Spleen (tissue), 11 donors: Measurements from ENCODE around the gene TMSB4X. TPM values are rescaled to one million over a fixed set of nuclear protein-coding genes. Genes with fewer than 3 reads are reported as not detected.

ENCODE experiments used
- DNase-seq: peaks from one replicate; pipeline ENCODE4 v3.0.0-alpha.2; 2020
- H3K27ac ChIP-seq, 8 donors: fragments of 200-600 bp; sonication (generic) in 7 of 8; 1 replicate in 4 of 8; 2 replicates in 4 of 8; pipeline versions ENCODE4 v1.5.0 to v1.8.0; 2016 to 2021; ENCODE audit warnings: inconsistent platforms in 4 of 8, mild to moderate bottlenecking in 4 of 8, moderate library complexity in 1 of 8
- H3K27me3 ChIP-seq, 7 donors: fragments of 200-600 bp; sonication (generic) in 6 of 7; replicated peaks in 1 of 7; 1 replicate in 4 of 7; 2 replicates in 3 of 7; pipeline versions ENCODE4 v1.5.0 to v1.8.0; 2016 to 2021; ENCODE audit warnings: inconsistent platforms in 3 of 7, mild to moderate bottlenecking in 1 of 7
- H3K36me3 ChIP-seq, 6 donors: fragments of 200-600 bp; sonication (generic) in 5 of 6; 1 replicate in 4 of 6; 2 replicates in 2 of 6; pipeline versions ENCODE4 v1.5.0 to v1.8.0; 2016 to 2021; ENCODE audit warnings: inconsistent platforms in 2 of 6
- H3K4me1 ChIP-seq, 6 donors: fragments of 200-600 bp; sonication (generic) in 5 of 6; 1 replicate in 3 of 6; 2 replicates in 3 of 6; pipeline versions ENCODE4 v1.5.0 to v1.8.0; 2016 to 2021; ENCODE audit warnings: inconsistent platforms in 3 of 6
- H3K4me3 ChIP-seq, 8 donors: fragments of 200-600 bp; sonication (generic) in 7 of 8; 1 replicate in 4 of 8; 2 replicates in 4 of 8; pipeline versions ENCODE4 v1.5.0 to v1.8.0; 2016 to 2021; ENCODE audit warnings: inconsistent platforms in 4 of 8, mild to moderate bottlenecking in 4 of 8, moderate library complexity in 2 of 8
- H3K9me3 ChIP-seq, 8 donors: fragments of 200-600 bp; sonication (generic) in 7 of 8; 1 replicate in 4 of 8; 2 replicates in 4 of 8; pipeline versions ENCODE4 v1.5.0 to v1.8.0; 2016 to 2021; ENCODE audit warnings: inconsistent platforms in 4 of 8
- CTCF ChIP-seq, 11 experiments: fragments of 200-600 bp in 7 of 11; fragments of 450-650 bp in 4 of 11; sonication (generic) in 4 of 11; IDR thresholded peaks in 8 of 11; conservative IDR thresholded peaks in 3 of 11; 1 replicate in 7 of 11; 2 replicates in 4 of 11; pipeline versions ENCODE4 v1.4.0 to v1.8.0; 2016 to 2021; ENCODE audit warnings: antibody characterized with exemption in 11 of 11, inconsistent platforms in 4 of 11, mild to moderate bottlenecking in 1 of 11
- POLR2A ChIP-seq, 3 donors: fragments of 450-650 bp; IDR thresholded peaks; one replicate each; pipeline ENCODE4 v1.5.1; 2017; ENCODE audit warnings: antibody characterized with exemption in 3 of 3, mild to moderate bottlenecking in 1 of 3
- POLR2AphosphoS5 ChIP-seq, 3 donors: sonication (generic); formaldehyde crosslinking; IDR thresholded peaks; one replicate each; pipeline ENCODE4 v1.5.1; 2017; ENCODE audit warnings: antibody characterized with exemption in 3 of 3
- WGBS, 5 donors: extraction: QIAGEN DNeasy Blood & Tissue Kit in 3 of 5; methylation state at CpG; one replicate each; pipeline versions ENCODE4 v1.1.5 to v1.1.7; 2013 to 2018; 5-methylcytosine and 5-hydroxymethylcytosine counted together
- intact Hi-C: fragments of 100-400 bp; cut with DNase I; formaldehyde crosslinking; loops from one replicate; pipeline ENCODE4 v1.15.0; 2023; ENCODE audit warnings: low total_unique reads
- polyA plus RNA-seq, 3 donors: library from polyadenylated mRNA; stranded (reverse); fragments of 200-250 nt; gene quantifications; one replicate each; pipeline ENCODE4 v1.2.1, GENCODE V29; 2013
- total RNA-seq, 7 donors: library from RNA; depleted of rRNA in 3 of 7; stranded (reverse); fragments of >200 nt in 3 of 7; fragmentation: NEBNext Ultra II Directional in 4 of 7; extraction: Animal tissue kit (Norgen Biotek cat#: 25700) in 4 of 7; gene quantifications; one replicate each; pipeline versions ENCODE4 v1.1.0 to v1.2.1, GENCODE V29; 2016 to 2021
- donor health status: healthy with polysubstance abuse.
- donor health status: DM: no; HTN: no; CAD: no; lungs with moderate emphysema.
- donor health status: DM: no; HTN: no; CAD: no.
- donor health status: Bipolar disorder and iron deficiency.
- donor health status: healthy.
- donor health status: DM: no; HTN: no; CAD: no.
- donor health status: DM: yes; HTN: yes; CAD: no.

The TMSB4X gene
- total and polyA plus RNA-seq, 10 donors = 6,343 to 19,174 (median 11,085) TPM

GRCh38 chrX:13009273-13009672 lies 34.4 kb downstream of the TMSB4X start:
- DNase-seq = no peak
- H3K4me3 ChIP-seq = no peak overlapping the region
- no peak for TF ChIP-seq POLR2A (IDR thresholded peaks at IDR 0.05)
- no peak for TF ChIP-seq POLR2AphosphoS5 (IDR thresholded peaks at IDR 0.05)
- TF ChIP-seq CTCF (IDR thresholded peaks at IDR 0.05 in 8 of 11, conservative IDR thresholded peaks at IDR 0.05 in 3 of 11) = no peak
- H3K27me3 ChIP-seq = peaks cover 0 to 6% (median 0%) of the 10 kb centered on the region in 7 donors
- intact Hi-C loops = no loop called here
- H3K4me1 ChIP-seq = peaks cover 31 to 85% (median 59%) of the 10 kb centered on the region in 6 donors
- peak overlapping the region in 5 of 8 donors; percentile 26 to 84 (median 80) for H3K27ac ChIP-seq
- no peaks in the 10 kb centered on the region for H3K9me3 ChIP-seq
- no peaks in the 10 kb centered on the region for H3K36me3 ChIP-seq
- 47 to 82% (median 74%) methylated on average over 3 of the region's 3 CpGs for WGBS, 5 donors

- Histone ChIP-seq H3K36me3 (no peaks in the 10 kb centered on the region), H3K9me3 (no peaks in the 10 kb centered on the region), H3K4me1 (peaks cover 35 to 85% (median 62%) of the 10 kb centered on the region in 6 donors), H3K4me3 (no peak overlapping the region), H3K27me3 (peaks cover 0 to 6% (median 0%) of the 10 kb centered on the region in 7 donors), H3K27ac (peak overlapping the region in 4 of 8 donors; percentile 77 to 84 (median 80))
- no peak for DNase-seq
- WGBS, 5 donors = 87 to 99% (median 93%) methylated on average over 3 to 8 of the region's 8 CpGs
- intact Hi-C loops = no loop called here
- TF ChIP-seq POLR2AphosphoS5 (IDR thresholded peaks at IDR 0.05) = no peak
- TF ChIP-seq CTCF (IDR thresholded peaks at IDR 0.05 in 8 of 11, conservative IDR thresholded peaks at IDR 0.05 in 3 of 11) = no peak
- TF ChIP-seq POLR2A (IDR thresholded peaks at IDR 0.05) = no peak
These were observed 34.9 kb downstream of the TMSB4X start for GRCh38 chrX:13009844-13010243.

GRCh38 chrX:13010546-13010945 lies 35.6 kb downstream of the TMSB4X start:
- no peak for DNase-seq
- peaks cover 0 to 6% (median 0%) of the 10 kb centered on the region in 7 donors for H3K27me3 ChIP-seq
- peaks cover 35 to 84% (median 61%) of the 10 kb centered on the region in 6 donors for H3K4me1 ChIP-seq
- TF ChIP-seq CTCF (IDR thresholded peaks at IDR 0.05 in 8 of 11, conservative IDR thresholded peaks at IDR 0.05 in 3 of 11) = no peak
- TF ChIP-seq POLR2A (IDR thresholded peaks at IDR 0.05) = no peak
- TF ChIP-seq POLR2AphosphoS5 (IDR thresholded peaks at IDR 0.05) = no peak
- peak overlapping the region in 2 of 8 donors; percentile 13 to 43 for H3K27ac ChIP-seq
- WGBS, 5 donors = 63 to 85% (median 75%) methylated on average over 2 of the region's 2 CpGs
- intact Hi-C loops = no loop called here
- no peak overlapping the region for H3K4me3 ChIP-seq
- H3K36me3 ChIP-seq = no peaks in the 10 kb centered on the region
- no peaks in the 10 kb centered on the region for H3K9me3 ChIP-seq

- WGBS, 5 donors = 17 to 35% (median 22%) methylated on average over 8 of the region's 8 CpGs
- no peaks in the 10 kb centered on the region for H3K9me3 ChIP-seq
- no peaks in the 10 kb centered on the region for H3K36me3 ChIP-seq
- H3K27ac ChIP-seq = peak overlapping the region; percentile 60 to 86 (median 76)
- H3K4me3 ChIP-seq = peak overlapping the region in 1 of 8 donors; percentile 35
- peaks cover 18 to 71% (median 45%) of the 10 kb centered on the region in 6 donors for H3K4me1 ChIP-seq
- intact Hi-C loops = no loop called here
- TF ChIP-seq POLR2AphosphoS5 (IDR thresholded peaks at IDR 0.05) (peak in 1 of 3 donors; percentile 79), POLR2A (IDR thresholded peaks at IDR 0.05) (no peak)
- H3K27me3 ChIP-seq = peaks cover 0 to 6% (median 0%) of the 10 kb centered on the region in 7 donors
- DNase-seq = no peak
These were observed 38.6 kb downstream of the TMSB4X start for GRCh38 chrX:13013363-13014110.
